Body of pancreas (tissue), 4 donors: ENCODE measurements around the gene NKD1. TPM values are rescaled to one million over a fixed set of nuclear protein-coding genes. Genes with fewer than 3 reads are reported as not detected.

ENCODE experiments used
- ATAC-seq: fragments of 150-250 bp; one replicate; pipeline ENCODE4 v1.9.1; 2016
- DNase-seq, 4 donors: peaks; one replicate each; pipeline ENCODE4 v3.0.0-alpha.2; 2019
- H3K27ac ChIP-seq, 4 donors: fragments of 200-600 bp; sonication (generic); 1 replicate in 3 of 4; 2 replicates in 1 of 4; pipeline versions ENCODE4 v1.5.1 to v1.6.1; 2016 to 2019; ENCODE audit warnings: mild to moderate bottlenecking in 1 of 4, mixed read lengths in 1 of 4, moderate library complexity in 1 of 4
- H3K27me3 ChIP-seq, 2 donors: fragments of 200-600 bp; sonication (generic); one replicate each; pipeline ENCODE4 v1.6.0; 2016; ENCODE audit warnings: mild to moderate bottlenecking in 1 of 2
- H3K36me3 ChIP-seq, 2 donors: fragments of 200-600 bp; sonication (generic); replicated peaks in 1 of 2; 2 replicates each; pipeline ENCODE4 v1.5.1; 2016; ENCODE audit warnings: low read depth in 2 of 2; ENCODE audit not compliant: insufficient read depth in 1 of 2
- H3K4me1 ChIP-seq: fragments of 200-600 bp; sonication (generic); one replicate; pipeline ENCODE4 v1.6.0; 2016
- H3K4me3 ChIP-seq, 2 donors: fragments of 200-600 bp; sonication (generic); 1 replicate in 1 of 2; 2 replicates in 1 of 2; pipeline ENCODE4 v1.5.1; 2016 to 2019
- H3K9me3 ChIP-seq, 3 donors: fragments of 200-600 bp; sonication (generic); 1 replicate in 2 of 3; 2 replicates in 1 of 3; pipeline ENCODE4 v1.5.1; 2016
- POLR2A ChIP-seq, 3 donors: fragments of 450-650 bp; IDR thresholded peaks; one replicate each; pipeline ENCODE4 v1.6.1; 2016; ENCODE audit warnings: antibody characterized with exemption in 3 of 3, mild to moderate bottlenecking in 2 of 3
- WGBS, 2 donors: methylation state at CpG; one replicate each; pipeline ENCODE4 v1.1.5; 2017; 5-methylcytosine and 5-hydroxymethylcytosine counted together
- intact Hi-C: fragments of 100-400 bp; cut with DNase I; formaldehyde crosslinking; loops from one replicate; pipeline ENCODE4 v1.15.1; 2023
- total RNA-seq, 2 donors: library from RNA; depleted of rRNA; stranded (reverse); fragments of >200 nt; gene quantifications; one replicate each; pipeline ENCODE4 v1.1.0, GENCODE V29; 2016
- TF ChIP-seq, protein P1 (sequence below), 7 experiments: fragments of 450-650 bp in 4 of 7; fragments of 200-600 bp in 3 of 7; sonication (generic) in 3 of 7; IDR thresholded peaks; one replicate each; pipeline ENCODE4 v1.5.1; 2016 to 2019; ENCODE audit warnings: antibody characterized with exemption in 7 of 7

The NKD1 gene
- total RNA-seq, 2 donors from 2014 or later = 2.0 to 4.9 TPM

GRCh38 chr16:50696575-50697420 lies 148.6 kb downstream of the NKD1 start:
- H3K27me3 ChIP-seq = peaks cover 0 to 6% of the 10 kb centered on the region in 2 donors
- 64 to 75% methylated on average over 15 of the region's 15 CpGs for WGBS, 2 donors
- no peaks in the 10 kb centered on the region for H3K36me3 ChIP-seq
- no peak overlapping the region for H3K4me3 ChIP-seq
- peaks cover 27% of the 10 kb centered on the region for H3K4me1 ChIP-seq
- DNase-seq (peak; percentile 35 to 83 (median 50)), ATAC-seq (peak; percentile 41)
- TF ChIP-seq POLR2A (IDR thresholded peaks at IDR 0.05) = peak in 1 of 3 donors; percentile 10
- TF ChIP-seq, protein P1, sequence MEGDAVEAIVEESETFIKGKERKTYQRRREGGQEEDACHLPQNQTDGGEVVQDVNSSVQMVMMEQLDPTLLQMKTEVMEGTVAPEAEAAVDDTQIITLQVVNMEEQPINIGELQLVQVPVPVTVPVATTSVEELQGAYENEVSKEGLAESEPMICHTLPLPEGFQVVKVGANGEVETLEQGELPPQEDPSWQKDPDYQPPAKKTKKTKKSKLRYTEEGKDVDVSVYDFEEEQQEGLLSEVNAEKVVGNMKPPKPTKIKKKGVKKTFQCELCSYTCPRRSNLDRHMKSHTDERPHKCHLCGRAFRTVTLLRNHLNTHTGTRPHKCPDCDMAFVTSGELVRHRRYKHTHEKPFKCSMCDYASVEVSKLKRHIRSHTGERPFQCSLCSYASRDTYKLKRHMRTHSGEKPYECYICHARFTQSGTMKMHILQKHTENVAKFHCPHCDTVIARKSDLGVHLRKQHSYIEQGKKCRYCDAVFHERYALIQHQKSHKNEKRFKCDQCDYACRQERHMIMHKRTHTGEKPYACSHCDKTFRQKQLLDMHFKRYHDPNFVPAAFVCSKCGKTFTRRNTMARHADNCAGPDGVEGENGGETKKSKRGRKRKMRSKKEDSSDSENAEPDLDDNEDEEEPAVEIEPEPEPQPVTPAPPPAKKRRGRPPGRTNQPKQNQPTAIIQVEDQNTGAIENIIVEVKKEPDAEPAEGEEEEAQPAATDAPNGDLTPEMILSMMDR (IDR thresholded peaks at IDR 0.05) = no peak
- peak overlapping the region in 2 of 4 donors; percentile 44 for H3K27ac ChIP-seq
- H3K9me3 ChIP-seq = no peaks in the 10 kb centered on the region
- intact Hi-C loops = no loop called here

DNA sequence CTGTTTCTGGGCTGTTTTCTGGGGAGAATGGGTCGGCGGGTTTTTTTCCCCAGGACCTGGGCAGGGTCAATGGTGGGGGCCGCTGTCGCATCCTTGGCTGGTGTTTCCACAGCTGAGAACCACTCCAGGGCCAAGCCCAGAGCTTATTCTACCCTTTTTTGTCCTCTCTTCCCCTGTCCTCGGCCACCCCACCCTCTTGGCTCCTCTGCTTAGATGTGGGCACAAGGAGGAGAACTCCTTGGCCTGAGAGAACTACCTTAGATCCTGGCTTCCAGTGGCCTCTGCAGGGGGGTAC lies 149.2 kb downstream of the NKD1 start:
- Histone ChIP-seq H3K9me3 (no peaks in the 10 kb centered on the region), H3K27me3 (peaks cover 0 to 6% of the 10 kb centered on the region in 2 donors), H3K4me3 (no peak overlapping the region), H3K36me3 (no peaks in the 10 kb centered on the region), H3K4me1 (peaks cover 27% of the 10 kb centered on the region), H3K27ac (peak overlapping the region in 2 of 4 donors; percentile 44)
- intact Hi-C loops = no loop called here
- DNase-seq (no peak), ATAC-seq (no peak)
- 88 to 98% methylated on average over 5 of the region's 5 CpGs for WGBS, 2 donors
- TF ChIP-seq POLR2A (IDR thresholded peaks at IDR 0.05) = no peak
- TF ChIP-seq, protein P1 (IDR thresholded peaks at IDR 0.05) = no peak

- whole genome bisulfite sequencing, 2 donors = 54 to 55% methylated on average over 19 of the region's 19 CpGs
- intact Hi-C loops = no loop called here
- H3K27me3 ChIP-seq = peaks cover 0 to 6% of the 10 kb centered on the region in 2 donors
- ATAC-seq = peak; percentile 68
- H3K9me3 ChIP-seq = no peaks in the 10 kb centered on the region
- DNase-seq = peak in 1 of 4 donors; percentile 52
- TF ChIP-seq, protein P1 (IDR thresholded peaks at IDR 0.05) = no peak
- no peak for TF ChIP-seq POLR2A (IDR thresholded peaks at IDR 0.05)
- H3K4me3 ChIP-seq = no peak overlapping the region
- H3K27ac ChIP-seq = peak overlapping the region in 2 of 4 donors; percentile 15 to 44
- peaks cover 27% of the 10 kb centered on the region for H3K4me1 ChIP-seq
- no peaks in the 10 kb centered on the region for H3K36me3 ChIP-seq
Measured at GRCh38 chr16:50697881-50698767, 149.9 kb downstream of the NKD1 start.

Other genes starting within 250 kb of the NKD1 start
- gene BRD7, start 179.4 kb upstream of the NKD1 start, total RNA-seq = 10 to 100 TPM; 21.8 to 32.6 TPM
- 1 to 10 TPM in 1 of 2 donors, under 1 TPM in 1; 0.99 to 2.1 TPM for gene SNX20, start 132.9 kb downstream of the NKD1 start, total RNA-seq
- gene NOD2, start 145.2 kb downstream of the NKD1 start, total RNA-seq = 1 to 10 TPM in 1 of 2 donors, under 1 TPM in 1; 0.33 to 1.8 TPM
- 10 to 100 TPM; 16.5 to 27.5 TPM for gene CYLD, start 193.7 kb downstream of the NKD1 start, total RNA-seq